Fibroblast of lung (primary cell): ENCODE measurements around the gene DLG2. TPM values are rescaled to one million over a fixed set of nuclear protein-coding genes. Genes with fewer than 3 reads are reported as not detected.
A peak's percentile ranks its signal among the peaks of the same experiment; 100 is the strongest.

Source experiments
- DNase-seq, 2 donors: peaks; one replicate each; pipeline versions ENCODE4 v3.0.0 to v3.0.0-alpha.2; 2010; ENCODE audit warnings: low read depth in 2 of 2
- H2AFZ ChIP-seq: 2 replicates; pipeline ENCODE4 v1.5.1; 2012; ENCODE audit warnings: low read length, control low read depth, inconsistent platforms
- H3K27ac ChIP-seq: 2 replicates; pipeline ENCODE4 v1.5.1; 2011; ENCODE audit warnings: low read length, control low read depth; ENCODE audit not compliant: insufficient read depth
- H3K27me3 ChIP-seq: 2 replicates; pipeline ENCODE4 v1.5.1; 2011; ENCODE audit warnings: mild to moderate bottlenecking, low read length; ENCODE audit not compliant: control insufficient read depth, insufficient read depth
- H3K36me3 ChIP-seq: 2 replicates; pipeline ENCODE4 v1.5.1; 2011; ENCODE audit warnings: low read length; ENCODE audit not compliant: control insufficient read depth, insufficient read depth
- H3K4me1 ChIP-seq: 2 replicates; pipeline ENCODE4 v1.5.1; 2011; ENCODE audit warnings: low read length; ENCODE audit not compliant: control insufficient read depth, insufficient read depth; ENCODE audit errors: extremely low read depth
- H3K4me2 ChIP-seq: 2 replicates; pipeline ENCODE4 v1.5.1; 2011; ENCODE audit warnings: low read length, control low read depth; ENCODE audit not compliant: insufficient read depth; ENCODE audit errors: extremely low read depth
- H3K4me3 ChIP-seq, 4 experiments: fragments of 200-600 bp in 1 of 4; sonication (generic) in 1 of 4; replicated peaks in 1 of 4; 2 replicates each; pipeline ENCODE4 v1.5.1; 2011 to 2016; ENCODE audit warnings: low read length in 4 of 4, low read depth in 3 of 4, mild to moderate bottlenecking in 3 of 4, control low read depth in 2 of 4, inconsistent platforms in 1 of 4, mixed read lengths in 1 of 4; ENCODE audit not compliant: insufficient read depth in 1 of 4; ENCODE audit errors: control extremely low read depth in 1 of 4
- H3K79me2 ChIP-seq: 2 replicates; pipeline ENCODE4 v1.5.1; 2012; ENCODE audit warnings: mild to moderate bottlenecking, low read length, inconsistent platforms; ENCODE audit not compliant: control insufficient read depth, insufficient read depth
- H3K9ac ChIP-seq: 2 replicates; pipeline ENCODE4 v1.5.1; 2011; ENCODE audit warnings: mild to moderate bottlenecking, low read length, control low read depth; ENCODE audit not compliant: insufficient read depth
- H3K9me3 ChIP-seq: 2 replicates; pipeline ENCODE4 v1.5.1; 2012; ENCODE audit warnings: low read depth, low read length; ENCODE audit not compliant: control insufficient read depth, insufficient read depth
- H4K20me1 ChIP-seq: 2 replicates; pipeline ENCODE4 v1.5.1; 2011; ENCODE audit warnings: low read length; ENCODE audit not compliant: control insufficient read depth, insufficient read depth; ENCODE audit errors: extremely low read depth
- CTCF ChIP-seq, 2 donors: IDR thresholded peaks in 1 of 2; conservative IDR thresholded peaks in 1 of 2; 1 replicate in 1 of 2; 2 replicates in 1 of 2; pipeline ENCODE4 v1.5.1; 2011 to 2012; ENCODE audit warnings: low read length in 2 of 2, control low read depth in 1 of 2, inconsistent platforms in 1 of 2, low read depth in 1 of 2, mild to moderate bottlenecking in 1 of 2
- EZH2 ChIP-seq: IDR thresholded peaks from 2 replicates; pipeline ENCODE4 v1.5.1; 2012; ENCODE audit warnings: low read length, control low read depth, mild to moderate bottlenecking; ENCODE audit errors: missing control alignments
- polyA plus RNA-seq, 2 donors: library from polyadenylated mRNA; depleted of rRNA in 1 of 2; stranded (reverse) in 1 of 2; unstranded in 1 of 2; fragments of >200 nt; gene quantifications; 2 replicates each; pipeline ENCODE4 v1.2.1, GENCODE V29; 2011 to 2012; ENCODE audit warnings: missing spikeins in 1 of 2
- total RNA-seq: library from RNA; depleted of rRNA; stranded (reverse); fragments of >200 nt; gene quantifications from 2 replicates; pipeline ENCODE4 v1.2.1, GENCODE V29; 2014

Gene DLG2
- total and polyA plus RNA-seq, 2 donors (not counting 1 experiment from before 2014, with no cell fraction given): 0.77 to 2.3 TPM

GRCh38 chr11:84129961-84130576, 1497.1 kb downstream of the DLG2 start:
- TF ChIP-seq EZH2: no peak
- TF ChIP-seq CTCF (conservative IDR thresholded peaks at IDR 0.05 in 1 of 2, IDR thresholded peaks at IDR 0.05 in 1 of 2; ENCODE audit: low read depth in 1 of 2, low read length in 2 of 2): no peak
- Histone ChIP-seq H3K27me3 (no peaks in the 10 kb centered on the region), H3K27ac (no peak overlapping the region), H3K9ac (no peak overlapping the region), H3K79me2 (no peaks in the 10 kb centered on the region), H2AFZ (no peak overlapping the region), H3K4me2 (no peak overlapping the region), H3K9me3 (no peaks in the 10 kb centered on the region), H3K36me3 (no peaks in the 10 kb centered on the region), H3K4me3 (no peak overlapping the region), H3K4me1 (no peaks in the 10 kb centered on the region), H4K20me1 (no peaks in the 10 kb centered on the region)
- no peak for DNase-seq

- Histone ChIP-seq H2AFZ (no peak overlapping the region), H3K9ac (no peak overlapping the region), H3K36me3 (no peaks in the 10 kb centered on the region), H3K9me3 (no peaks in the 10 kb centered on the region), H4K20me1 (no peaks in the 10 kb centered on the region), H3K4me2 (no peak overlapping the region), H3K4me3 (no peak overlapping the region), H3K79me2 (no peaks in the 10 kb centered on the region), H3K27me3 (no peaks in the 10 kb centered on the region), H3K27ac (no peak overlapping the region), H3K4me1 (no peaks in the 10 kb centered on the region)
- TF ChIP-seq CTCF (conservative IDR thresholded peaks at IDR 0.05 in 1 of 2, IDR thresholded peaks at IDR 0.05 in 1 of 2; ENCODE audit: low read depth in 1 of 2, low read length in 2 of 2): no peak
- TF ChIP-seq EZH2: no peak
- DNase-seq: no peak
Measured at GRCh38 chr11:84128840-84129239, 1498.3 kb downstream of the DLG2 start.

GRCh38 chr11:84117394-84117793, 1509.8 kb downstream of the DLG2 start:
- H3K79me2 ChIP-seq: no peaks in the 10 kb centered on the region
- no peaks in the 10 kb centered on the region for H3K9me3 ChIP-seq
- H3K4me3 ChIP-seq: no peak overlapping the region
- H3K9ac ChIP-seq: no peak overlapping the region
- no peaks in the 10 kb centered on the region for H3K4me1 ChIP-seq
- peak; percentile 3 to 46 for DNase-seq
- no peak overlapping the region for H3K27ac ChIP-seq
- no peaks in the 10 kb centered on the region for H3K36me3 ChIP-seq
- H2AFZ ChIP-seq: no peak overlapping the region
- H3K4me2 ChIP-seq: no peak overlapping the region
- TF ChIP-seq CTCF (conservative IDR thresholded peaks at IDR 0.05 in 1 of 2, IDR thresholded peaks at IDR 0.05 in 1 of 2; ENCODE audit: low read depth in 1 of 2, low read length in 2 of 2): no peak
- no peak for TF ChIP-seq EZH2
- H4K20me1 ChIP-seq: no peaks in the 10 kb centered on the region
- no peaks in the 10 kb centered on the region for H3K27me3 ChIP-seq
